Keratinocyte (primary cell): ENCODE results near the gene NUMB. TPM values are rescaled to one million over a fixed set of nuclear protein-coding genes. Genes with fewer than 3 reads are reported as not detected.

ENCODE experiments used
- DNase-seq: peaks from one replicate; pipeline ENCODE4 v3.0.0-alpha.2; 2011; ENCODE audit warnings: low read depth, missing footprints, low spot score
- FAIRE-seq: peaks from 2 replicates; lab custom pipeline; 2011; peaks lifted over from hg19 to GRCh38; lab: Jason Lieb, UNC
- H2AFZ ChIP-seq: 2 replicates; pipeline ENCODE4 v1.6.0; 2012; ENCODE audit warnings: low read length, control low read depth, inconsistent platforms; ENCODE audit not compliant: control insufficient read depth
- H3K27ac ChIP-seq: 2 replicates; pipeline ENCODE4 v1.5.1; 2011; ENCODE audit warnings: low read length; ENCODE audit not compliant: control insufficient read depth, insufficient read depth
- H3K27me3 ChIP-seq: 3 replicates; pipeline ENCODE4 v1.6.0; 2011; ENCODE audit warnings: low read length; ENCODE audit not compliant: control insufficient read depth, insufficient read depth; ENCODE audit errors: extremely low read depth
- H3K36me3 ChIP-seq, 2 experiments: 2 replicates in 1 of 2; 3 replicates in 1 of 2; pipeline ENCODE4 v1.5.1; 2011; ENCODE audit warnings: low read length in 2 of 2, mild to moderate bottlenecking in 1 of 2; ENCODE audit not compliant: control insufficient read depth in 2 of 2, insufficient read depth in 2 of 2; ENCODE audit errors: extremely low read depth in 1 of 2
- H3K4me1 ChIP-seq: 3 replicates; pipeline ENCODE4 v1.5.1; 2011; ENCODE audit warnings: low read length; ENCODE audit not compliant: control insufficient read depth, insufficient read depth; ENCODE audit errors: extremely low read depth
- H3K4me2 ChIP-seq: 3 replicates; pipeline ENCODE4 v1.6.0; 2011; ENCODE audit warnings: low read depth, low read length; ENCODE audit not compliant: control insufficient read depth, insufficient read depth; ENCODE audit errors: extremely low read depth
- H3K4me3 ChIP-seq, 3 experiments: fragments of 200-600 bp in 1 of 3; sonication (generic) in 1 of 3; 2 replicates in 2 of 3; 3 replicates in 1 of 3; pipeline ENCODE4 v1.5.1; 2011 to 2016; ENCODE audit warnings: low read length in 3 of 3, mild to moderate bottlenecking in 3 of 3, control low read depth in 2 of 3, inconsistent platforms in 1 of 3, low read depth in 1 of 3, mixed read lengths in 1 of 3, mixed run types in 1 of 3, moderate library complexity in 1 of 3; ENCODE audit not compliant: control insufficient read depth in 2 of 3, insufficient read depth in 2 of 3; ENCODE audit errors: extremely low read depth in 1 of 3
- H3K79me2 ChIP-seq: 2 replicates; pipeline ENCODE4 v1.6.0; 2012; ENCODE audit warnings: low read length; ENCODE audit not compliant: control insufficient read depth, insufficient read depth
- H3K9ac ChIP-seq: 3 replicates; pipeline ENCODE4 v1.6.0; 2011; ENCODE audit warnings: low read length; ENCODE audit not compliant: control insufficient read depth, insufficient read depth; ENCODE audit errors: extremely low read depth
- H3K9me1 ChIP-seq: 3 replicates; pipeline ENCODE4 v1.6.0; 2011; ENCODE audit warnings: low read length; ENCODE audit not compliant: control insufficient read depth, insufficient read depth; ENCODE audit errors: extremely low read depth
- H3K9me3 ChIP-seq: 2 replicates; pipeline ENCODE4 v1.5.1; 2012; ENCODE audit warnings: low read depth, low read length; ENCODE audit not compliant: control insufficient read depth
- H4K20me1 ChIP-seq: 3 replicates; pipeline ENCODE4 v1.6.0; 2011; ENCODE audit warnings: low read length; ENCODE audit not compliant: control insufficient read depth, insufficient read depth; ENCODE audit errors: extremely low read depth
- EZH2 ChIP-seq: IDR thresholded peaks from one replicate; pipeline ENCODE4 v1.6.1; 2012; ENCODE audit warnings: inconsistent platforms, mild to moderate bottlenecking, low read length, moderate library complexity
- dilution Hi-C: fragments of 300-500 bp; cut with MboI; formaldehyde crosslinking; loops from one replicate; pipeline ENCODE4 v1.7.0; 2020; ENCODE audit warnings: low sequenced_read_pairs; ENCODE audit not compliant: extremely low pct_ligation_motif_present
- polyA plus RNA-seq, 5 experiments: library from polyadenylated mRNA; depleted of rRNA in 3 of 5; stranded (reverse) in 3 of 5; stranded (forward) in 1 of 5; unstranded in 1 of 5; fragments of >200 nt; gene quantifications; 1 replicate in 1 of 5; 2 replicates in 3 of 5; 3 replicates in 1 of 5; pipeline versions ENCODE4 v1.2.1 to v1.2.3, GENCODE V29; 2011 to 2012; ENCODE audit warnings: missing spikeins in 2 of 5, low read depth in 1 of 5, low replicate concordance in 1 of 5
- TF ChIP-seq, protein P1 (sequence below), 3 experiments: IDR thresholded peaks in 1 of 3; conservative IDR thresholded peaks in 1 of 3; optimal IDR thresholded peaks in 1 of 3; 2 replicates in 2 of 3; 3 replicates in 1 of 3; pipeline versions ENCODE3 to v1.5.1; 2011; ENCODE audit warnings: low read length in 3 of 3, mild to moderate bottlenecking in 3 of 3, moderate library complexity in 2 of 3, control low read depth in 1 of 3, inconsistent platforms in 1 of 3; ENCODE audit not compliant: insufficient read depth in 2 of 3; ENCODE audit errors: extremely low read depth in 1 of 3

Gene NUMB
- polyA plus RNA-seq, 1 donor (not counting 4 experiments of a cell fraction or from before 2014, with no cell fraction given) = 110 TPM

DNA sequence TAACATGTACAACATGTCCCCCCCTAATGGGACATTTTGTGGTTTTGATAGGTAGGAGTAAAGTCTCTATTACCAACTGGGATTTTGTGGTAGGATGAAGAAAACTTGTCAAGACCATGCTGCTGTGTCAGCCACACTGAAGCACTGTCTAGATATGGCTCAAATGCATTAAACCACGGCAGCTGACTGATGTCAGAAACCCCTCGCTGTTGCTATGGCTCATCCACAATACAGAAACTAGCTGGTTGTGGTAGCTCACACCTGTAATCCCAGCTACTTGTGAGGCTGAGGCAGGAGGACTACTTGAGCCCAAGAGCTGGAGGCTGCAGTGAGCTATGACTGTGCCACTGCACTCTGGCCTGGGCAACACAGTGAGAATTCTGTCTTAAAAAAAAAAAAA is 181.0 kb downstream of the NUMB start:
- Histone ChIP-seq H3K27me3 (no peaks in the 10 kb centered on the region), H3K36me3 (peaks cover 21 to 34% of the 10 kb centered on the region in 2 experiments), H2AFZ (no peak overlapping the region), H3K9me3 (no peaks in the 10 kb centered on the region), H3K79me2 (no peaks in the 10 kb centered on the region), H3K9ac (no peak overlapping the region), H3K4me1 (no peaks in the 10 kb centered on the region), H3K9me1 (no peaks in the 10 kb centered on the region), H4K20me1 (no peaks in the 10 kb centered on the region), H3K27ac (no peak overlapping the region), H3K4me2 (no peak overlapping the region), H3K4me3 (no peak overlapping the region)
- dilution Hi-C loops = no loop called here
- TF ChIP-seq EZH2 = no peak
- TF ChIP-seq, protein P1, sequence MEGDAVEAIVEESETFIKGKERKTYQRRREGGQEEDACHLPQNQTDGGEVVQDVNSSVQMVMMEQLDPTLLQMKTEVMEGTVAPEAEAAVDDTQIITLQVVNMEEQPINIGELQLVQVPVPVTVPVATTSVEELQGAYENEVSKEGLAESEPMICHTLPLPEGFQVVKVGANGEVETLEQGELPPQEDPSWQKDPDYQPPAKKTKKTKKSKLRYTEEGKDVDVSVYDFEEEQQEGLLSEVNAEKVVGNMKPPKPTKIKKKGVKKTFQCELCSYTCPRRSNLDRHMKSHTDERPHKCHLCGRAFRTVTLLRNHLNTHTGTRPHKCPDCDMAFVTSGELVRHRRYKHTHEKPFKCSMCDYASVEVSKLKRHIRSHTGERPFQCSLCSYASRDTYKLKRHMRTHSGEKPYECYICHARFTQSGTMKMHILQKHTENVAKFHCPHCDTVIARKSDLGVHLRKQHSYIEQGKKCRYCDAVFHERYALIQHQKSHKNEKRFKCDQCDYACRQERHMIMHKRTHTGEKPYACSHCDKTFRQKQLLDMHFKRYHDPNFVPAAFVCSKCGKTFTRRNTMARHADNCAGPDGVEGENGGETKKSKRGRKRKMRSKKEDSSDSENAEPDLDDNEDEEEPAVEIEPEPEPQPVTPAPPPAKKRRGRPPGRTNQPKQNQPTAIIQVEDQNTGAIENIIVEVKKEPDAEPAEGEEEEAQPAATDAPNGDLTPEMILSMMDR (optimal IDR thresholded peaks at IDR 0.05 in 1 of 3, IDR thresholded peaks at IDR 0.05 in 1 of 3, conservative IDR thresholded peaks at IDR 0.05 in 1 of 3; ENCODE audit: extremely low read depth in 1 of 3, insufficient read depth in 2 of 3, low read length in 3 of 3) = no peak
- FAIRE-seq (no peak), DNase-seq (no peak)

GRCh38 chr14:73276836-73277235 is 181.5 kb downstream of the NUMB start:
- H2AFZ ChIP-seq = no peak overlapping the region
- peaks cover 18 to 31% of the 10 kb centered on the region in 2 experiments for H3K36me3 ChIP-seq
- H3K9me1 ChIP-seq = no peaks in the 10 kb centered on the region
- no peaks in the 10 kb centered on the region for H3K9me3 ChIP-seq
- no peak overlapping the region for H3K9ac ChIP-seq
- H3K4me3 ChIP-seq = no peak overlapping the region
- H3K27ac ChIP-seq = no peak overlapping the region
- dilution Hi-C loops = no loop called here
- no peaks in the 10 kb centered on the region for H3K79me2 ChIP-seq
- TF ChIP-seq, protein P1 (optimal IDR thresholded peaks at IDR 0.05 in 1 of 3, IDR thresholded peaks at IDR 0.05 in 1 of 3, conservative IDR thresholded peaks at IDR 0.05 in 1 of 3; ENCODE audit: extremely low read depth in 1 of 3, insufficient read depth in 2 of 3, low read length in 3 of 3) = no peak
- TF ChIP-seq EZH2 = no peak
- DNase-seq (no peak), FAIRE-seq (no peak)
- H3K27me3 ChIP-seq = no peaks in the 10 kb centered on the region
- no peak overlapping the region for H3K4me2 ChIP-seq
- no peaks in the 10 kb centered on the region for H4K20me1 ChIP-seq
- H3K4me1 ChIP-seq = no peaks in the 10 kb centered on the region
